IMR-90 (cell line): ENCODE data around the gene PCSK5. TPM values are rescaled to one million over a fixed set of nuclear protein-coding genes. Genes with fewer than 3 reads are reported as not detected.

Experiments
- ATAC-seq: fragments of 200-7000 bp; cut with Tn5 transposase; 2 replicates; pipeline ENCODE4 v1.9.1; 2020; ENCODE audit warnings: low read depth, mild to moderate bottlenecking, moderate library complexity
- BruUV-seq: library from RNA; stranded (reverse); fragments of 400-500 nt; replicated peaks from 2 replicates; lab custom pipeline; 2021; lab: Mats Ljungman, UMichigan
- CTCF ChIA-PET: fragments of 300-600 bp; formaldehyde crosslinking; extraction: SDS; loops from one replicate; lab custom pipeline; 2021; ENCODE audit warnings: antibody characterized with exemption; lab: Yijun Ruan, JAX
- POLR2A ChIA-PET: fragments of 300-600 bp; sonication (Branson Sonifier 250); formaldehyde crosslinking; loops from one replicate; lab custom pipeline; 2022; ENCODE audit warnings: antibody characterized with exemption; ENCODE audit not compliant: unreplicated experiment; lab: Charles Lee
- DNase-seq: peaks from one replicate; pipeline ENCODE4 v3.0.0; 2013
- H2AFZ ChIP-seq: replicated peaks from 2 replicates; pipeline ENCODE3; 2013; ENCODE audit warnings: low read length, mild to moderate bottlenecking; ENCODE audit not compliant: poor library complexity
- H2AK5ac ChIP-seq: 2 replicates; pipeline ENCODE4 v1.6.1; 2013; ENCODE audit warnings: low read depth, low read length, inconsistent platforms
- H2AK9ac ChIP-seq: replicated peaks from 2 replicates; pipeline ENCODE3; 2013; ENCODE audit warnings: mild to moderate bottlenecking, low read depth, low read length, moderate library complexity; ENCODE audit not compliant: poor library complexity
- H2BK120ac ChIP-seq: 2 replicates; pipeline ENCODE4 v1.6.1; 2013; ENCODE audit warnings: low read depth, low read length, inconsistent platforms
- H2BK15ac ChIP-seq: 3 replicates; pipeline ENCODE4 v1.6.1; 2013; ENCODE audit warnings: low read depth, low read length, inconsistent platforms
- H2BK20ac ChIP-seq: 2 replicates; pipeline ENCODE4 v1.6.1; 2013; ENCODE audit warnings: low read depth, mild to moderate bottlenecking, inconsistent platforms, low read length, moderate library complexity
- H2BK5ac ChIP-seq: 2 replicates; pipeline ENCODE4 v1.6.1; 2013; ENCODE audit warnings: mild to moderate bottlenecking, low read depth, low read length, inconsistent platforms; ENCODE audit not compliant: poor library complexity, severe bottlenecking
- H3K14ac ChIP-seq: replicated peaks from 2 replicates; pipeline ENCODE4 v1.6.1; 2013; ENCODE audit warnings: low read depth, low read length, inconsistent platforms
- H3K18ac ChIP-seq: 2 replicates; pipeline ENCODE4 v1.6.1; 2013; ENCODE audit warnings: low read depth, low read length, control low read depth
- H3K23ac ChIP-seq: 2 replicates; pipeline ENCODE4 v1.6.1; 2013; ENCODE audit warnings: low read depth, low read length, inconsistent platforms
- H3K27ac ChIP-seq: 2 replicates; pipeline ENCODE4 v1.5.1; 2013; ENCODE audit warnings: mild to moderate bottlenecking, control low read depth, low read length; ENCODE audit not compliant: insufficient read depth
- H3K27me3 ChIP-seq: 2 replicates; pipeline ENCODE4 v1.6.1; 2013; ENCODE audit warnings: low read length; ENCODE audit not compliant: control insufficient read depth, insufficient read depth
- H3K36me3 ChIP-seq: 2 replicates; pipeline ENCODE4 v1.6.1; 2013; ENCODE audit warnings: low read length, mixed read lengths; ENCODE audit not compliant: control insufficient read depth, insufficient read depth
- H3K4ac ChIP-seq: 2 replicates; pipeline ENCODE4 v1.6.1; 2013; ENCODE audit warnings: low read depth, low read length, inconsistent platforms
- H3K4me1 ChIP-seq: 2 replicates; pipeline ENCODE4 v1.6.1; 2013; ENCODE audit warnings: low read length, mixed read lengths; ENCODE audit not compliant: control insufficient read depth, insufficient read depth
- H3K4me2 ChIP-seq: 2 replicates; pipeline ENCODE4 v1.6.1; 2013; ENCODE audit warnings: low read depth, mild to moderate bottlenecking, control low read depth, low read length, moderate library complexity
- H3K4me3 ChIP-seq: 2 replicates; pipeline ENCODE4 v1.5.1; 2013; ENCODE audit warnings: low read depth, mild to moderate bottlenecking, control low read depth, low read length, moderate library complexity; ENCODE audit not compliant: insufficient read depth
- H3K56ac ChIP-seq: 2 replicates; pipeline ENCODE4 v1.6.1; 2013; ENCODE audit warnings: low read length, inconsistent platforms; ENCODE audit not compliant: insufficient read depth; ENCODE audit errors: extremely low read depth
- H3K79me1 ChIP-seq, 2 experiments: 2 replicates each; pipeline ENCODE4 v1.6.1; 2013; ENCODE audit warnings: low read length in 2 of 2, inconsistent platforms in 1 of 2, low read depth in 1 of 2
- H3K9ac ChIP-seq: 2 replicates; pipeline ENCODE4 v1.6.1; 2013; ENCODE audit warnings: low read depth, low read length, control low read depth
- H3K9me1 ChIP-seq: 2 replicates; pipeline ENCODE4 v1.6.1; 2013; ENCODE audit warnings: low read length, inconsistent platforms; ENCODE audit not compliant: insufficient read depth
- H3K9me3 ChIP-seq: 2 replicates; pipeline ENCODE4 v1.6.1; 2013; ENCODE audit warnings: low read length; ENCODE audit not compliant: control insufficient read depth, insufficient read depth
- H4K20me1 ChIP-seq: 2 replicates; pipeline ENCODE4 v1.6.1; 2013; ENCODE audit warnings: low read length, inconsistent platforms; ENCODE audit not compliant: insufficient read depth
- H4K5ac ChIP-seq: 2 replicates; pipeline ENCODE4 v1.6.1; 2013; ENCODE audit warnings: mild to moderate bottlenecking, low read depth, low read length, control low read depth
- H4K8ac ChIP-seq, 2 experiments: 2 replicates each; pipeline ENCODE4 v1.6.1; 2013; ENCODE audit warnings: low read depth in 2 of 2, low read length in 2 of 2, control low read depth in 1 of 2, inconsistent platforms in 1 of 2
- H4K91ac ChIP-seq: 2 replicates; pipeline ENCODE4 v1.6.1; 2013; ENCODE audit warnings: low read depth, low read length, inconsistent platforms; ENCODE audit not compliant: insufficient read depth
- BHLHE40 ChIP-seq: fragments of 150-350 bp; IDR thresholded peaks from 2 replicates; pipeline ENCODE4 v1.6.1; 2016; ENCODE audit warnings: mild to moderate bottlenecking, low read depth, low read length
- CEBPB ChIP-seq: IDR thresholded peaks from 2 replicates; pipeline ENCODE4 v1.6.1; 2012; ENCODE audit warnings: low read depth, low read length, improper control_type of control experiment
- CHD1 ChIP-seq: IDR thresholded peaks from 2 replicates; pipeline ENCODE4 v1.6.1; 2012; ENCODE audit warnings: low read depth, low read length, improper control_type of control experiment
- MAZ ChIP-seq: IDR thresholded peaks from 2 replicates; pipeline ENCODE4 v1.6.1; 2012; ENCODE audit warnings: low read depth, mild to moderate bottlenecking, low read length, improper control_type of control experiment, moderate library complexity, borderline replicate concordance
- MXI1 ChIP-seq: IDR thresholded peaks from 2 replicates; pipeline ENCODE4 v1.6.1; 2012; ENCODE audit warnings: low read depth, mild to moderate bottlenecking, low read length, moderate library complexity, borderline replicate concordance
- RAD21 ChIP-seq: IDR thresholded peaks from 2 replicates; pipeline ENCODE4 v1.6.1; 2012; ENCODE audit warnings: low read length, improper control_type of control experiment
- RFX5 ChIP-seq: IDR thresholded peaks from 2 replicates; pipeline ENCODE4 v1.8.0; 2012; ENCODE audit warnings: low read depth, mild to moderate bottlenecking, low read length, moderate library complexity
- SMC3 ChIP-seq: fragments of 150-350 bp; IDR thresholded peaks from 2 replicates; pipeline ENCODE4 v1.6.1; 2016; ENCODE audit warnings: low read depth, mild to moderate bottlenecking, antibody characterized with exemption, low read length, moderate library complexity
- WGBS, 2 experiments: methylation state at CpG; one replicate each; pipeline versions ENCODE4 v1.1.5 to v1.1.7; 2013; ENCODE audit warnings: missing lambda C conversion rate in 2 of 2; ENCODE audit not compliant: insufficient read length in 1 of 2; ENCODE audit errors: extremely low coverage in 2 of 2; 5-methylcytosine and 5-hydroxymethylcytosine counted together
- dilution Hi-C: fragments of 300-500 bp; cut with HindIII; formaldehyde crosslinking; loops from one replicate; pipeline ENCODE4 v1.14.3; 2018; ENCODE audit warnings: low sequenced_read_pairs; ENCODE audit not compliant: unreplicated experiment
- in situ Hi-C: fragments of 300-500 bp; cut with MboI; formaldehyde crosslinking; loops from 3 replicates; pipeline ENCODE4 v1.14.3; 2019; ENCODE audit warnings: low sequenced_read_pairs, inconsistent platforms, mixed read lengths
- intact Hi-C: fragments of 100-400 bp; cut with micrococcal nuclease; formaldehyde crosslinking; loops from 2 replicates; pipeline ENCODE4 v1.10.0; 2022
- polyA plus RNA-seq, 3 experiments: library from polyadenylated mRNA; depleted of rRNA; stranded (reverse); fragments of >200 nt; gene quantifications; 2 replicates each; pipeline ENCODE4 v1.2.3, GENCODE V29; 2012; ENCODE audit warnings: low replicate concordance in 1 of 3
- total RNA-seq: library from RNA; depleted of rRNA; stranded (reverse); fragments of >200 nt; gene quantifications from 2 replicates; pipeline ENCODE4 v1.2.3, GENCODE V29; 2012
- TF ChIP-seq, protein P1 (sequence below): fragments of 150-350 bp; IDR thresholded peaks from 2 replicates; pipeline ENCODE4 v1.6.1; 2016; ENCODE audit warnings: low read depth, mild to moderate bottlenecking, low read length, moderate library complexity, borderline replicate concordance
- TF ChIP-seq, protein P2 (sequence below): fragments of 150-350 bp; IDR thresholded peaks from 2 replicates; pipeline ENCODE4 v1.6.1; 2017; ENCODE audit warnings: mild to moderate bottlenecking, antibody characterized with exemption, low read length, low read depth
- TF ChIP-seq, protein P3 (sequence below): conservative IDR thresholded peaks from 2 replicates; pipeline ENCODE4 v1.5.1; 2012; ENCODE audit warnings: mild to moderate bottlenecking, low read depth, low read length, improper control_type of control experiment

Gene PCSK5
- total and polyA plus RNA-seq, 2 of the 4 experiments (the other 2 are of a cell fraction) = 1.5 to 3.0 TPM

DNA sequence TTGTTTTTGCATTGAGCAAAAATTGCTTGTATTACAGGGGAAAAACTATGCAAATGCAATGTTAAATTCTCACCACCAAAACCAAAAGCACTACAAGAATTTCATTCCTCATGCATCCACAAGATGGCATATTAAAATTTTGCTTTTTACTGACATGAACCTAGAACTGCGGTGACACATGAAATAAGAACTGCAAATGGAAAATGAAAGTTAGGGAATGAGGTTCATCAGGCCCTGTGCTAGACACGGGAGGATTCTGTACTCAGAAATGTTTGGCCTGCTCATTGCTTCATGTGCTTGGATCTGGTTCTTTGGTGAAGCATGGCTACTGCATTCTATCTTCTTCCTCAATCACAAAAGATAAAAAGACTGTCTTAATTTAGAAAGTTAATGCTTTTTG is 512.9 kb downstream of the PCSK5 start:
- Histone ChIP-seq H3K4me2 (peak overlapping the region; percentile 53), H2BK5ac (peak overlapping the region; percentile 72), H3K23ac (peak overlapping the region; percentile 51; the same call in 1 of the 2 replicates), H2BK20ac (0 out of 2 replicates have a peak overlapping the region, but pooled peaks have one; percentile 55), H2AK9ac (no peak overlapping the region), H3K27ac (peak overlapping the region; percentile 26; the same call in 1 of the 2 replicates), H3K9ac (peak overlapping the region; percentile 58), H3K4ac (peak overlapping the region; percentile 61; the same call in 1 of the 2 replicates), H3K4me1 (peaks cover 7% of the 10 kb centered on the region), H3K56ac (no peak overlapping the region), H3K36me3 (no peaks in the 10 kb centered on the region), H3K18ac (0 out of 2 replicates have a peak overlapping the region, but pooled peaks have one; percentile 2), H3K4me3 (no peak overlapping the region), H3K9me1 (no peaks in the 10 kb centered on the region), H4K5ac (0 out of 2 replicates have a peak overlapping the region, but pooled peaks have one; percentile 9), H2AK5ac (no peak overlapping the region), H2BK15ac (peak overlapping the region; percentile 57; the same call in 1 of the 3 replicates), H3K27me3 (no peaks in the 10 kb centered on the region), H4K20me1 (no peaks in the 10 kb centered on the region), H3K14ac (no peak overlapping the region; the same call in 1 of the 2 replicates), H3K79me1 (no peaks in the 10 kb centered on the region), H2BK120ac (peak overlapping the region; percentile 59), H4K8ac (peak overlapping the region; percentile 30 to 93; a peak in 3 of 4 replicates), H3K9me3 (no peaks in the 10 kb centered on the region), H2AFZ (peak overlapping the region; percentile 84), H4K91ac (peak overlapping the region; percentile 60; the same call in 1 of the 2 replicates)
- ATAC-seq (peak; percentile 84), DNase-seq (peak; percentile 85)
- intact Hi-C loops = loop anchor here (1.0 to 5.0 kb wide), 3 partner anchors 49 to 301 kb away; no protein-coding TSS in a partner anchor
- in situ Hi-C loops = no loop called here
- dilution Hi-C loops = no loop called here
- TF ChIP-seq BHLHE40 (no peak), SMC3 (peak; percentile 71), RAD21 (peak; percentile 54), MXI1 (no peak; the same call in 1 of the 2 replicates), CHD1 (no peak), CEBPB (peak; percentile 30; the same call in 1 of the 2 replicates), MAZ (no peak), RFX5 (no peak)
- TF ChIP-seq, protein P1, sequence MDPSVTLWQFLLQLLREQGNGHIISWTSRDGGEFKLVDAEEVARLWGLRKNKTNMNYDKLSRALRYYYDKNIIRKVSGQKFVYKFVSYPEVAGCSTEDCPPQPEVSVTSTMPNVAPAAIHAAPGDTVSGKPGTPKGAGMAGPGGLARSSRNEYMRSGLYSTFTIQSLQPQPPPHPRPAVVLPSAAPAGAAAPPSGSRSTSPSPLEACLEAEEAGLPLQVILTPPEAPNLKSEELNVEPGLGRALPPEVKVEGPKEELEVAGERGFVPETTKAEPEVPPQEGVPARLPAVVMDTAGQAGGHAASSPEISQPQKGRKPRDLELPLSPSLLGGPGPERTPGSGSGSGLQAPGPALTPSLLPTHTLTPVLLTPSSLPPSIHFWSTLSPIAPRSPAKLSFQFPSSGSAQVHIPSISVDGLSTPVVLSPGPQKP = no peak
- TF ChIP-seq, protein P2, sequence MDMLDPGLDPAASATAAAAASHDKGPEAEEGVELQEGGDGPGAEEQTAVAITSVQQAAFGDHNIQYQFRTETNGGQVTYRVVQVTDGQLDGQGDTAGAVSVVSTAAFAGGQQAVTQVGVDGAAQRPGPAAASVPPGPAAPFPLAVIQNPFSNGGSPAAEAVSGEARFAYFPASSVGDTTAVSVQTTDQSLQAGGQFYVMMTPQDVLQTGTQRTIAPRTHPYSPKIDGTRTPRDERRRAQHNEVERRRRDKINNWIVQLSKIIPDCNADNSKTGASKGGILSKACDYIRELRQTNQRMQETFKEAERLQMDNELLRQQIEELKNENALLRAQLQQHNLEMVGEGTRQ = no peak
- TF ChIP-seq, protein P3, sequence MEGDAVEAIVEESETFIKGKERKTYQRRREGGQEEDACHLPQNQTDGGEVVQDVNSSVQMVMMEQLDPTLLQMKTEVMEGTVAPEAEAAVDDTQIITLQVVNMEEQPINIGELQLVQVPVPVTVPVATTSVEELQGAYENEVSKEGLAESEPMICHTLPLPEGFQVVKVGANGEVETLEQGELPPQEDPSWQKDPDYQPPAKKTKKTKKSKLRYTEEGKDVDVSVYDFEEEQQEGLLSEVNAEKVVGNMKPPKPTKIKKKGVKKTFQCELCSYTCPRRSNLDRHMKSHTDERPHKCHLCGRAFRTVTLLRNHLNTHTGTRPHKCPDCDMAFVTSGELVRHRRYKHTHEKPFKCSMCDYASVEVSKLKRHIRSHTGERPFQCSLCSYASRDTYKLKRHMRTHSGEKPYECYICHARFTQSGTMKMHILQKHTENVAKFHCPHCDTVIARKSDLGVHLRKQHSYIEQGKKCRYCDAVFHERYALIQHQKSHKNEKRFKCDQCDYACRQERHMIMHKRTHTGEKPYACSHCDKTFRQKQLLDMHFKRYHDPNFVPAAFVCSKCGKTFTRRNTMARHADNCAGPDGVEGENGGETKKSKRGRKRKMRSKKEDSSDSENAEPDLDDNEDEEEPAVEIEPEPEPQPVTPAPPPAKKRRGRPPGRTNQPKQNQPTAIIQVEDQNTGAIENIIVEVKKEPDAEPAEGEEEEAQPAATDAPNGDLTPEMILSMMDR = peak; percentile 69
- WGBS, 2 experiments = 0% methylated on average over 1 of the region's 2 CpGs; no CpG with 5 or more reads in 1 of the 2 experiments
- CTCF ChIA-PET = no interaction called here
- POLR2A ChIA-PET = no interaction called here
- no TSS peak for BruUV-seq
